ENCODE results near the gene KLHL10.

DNA sequence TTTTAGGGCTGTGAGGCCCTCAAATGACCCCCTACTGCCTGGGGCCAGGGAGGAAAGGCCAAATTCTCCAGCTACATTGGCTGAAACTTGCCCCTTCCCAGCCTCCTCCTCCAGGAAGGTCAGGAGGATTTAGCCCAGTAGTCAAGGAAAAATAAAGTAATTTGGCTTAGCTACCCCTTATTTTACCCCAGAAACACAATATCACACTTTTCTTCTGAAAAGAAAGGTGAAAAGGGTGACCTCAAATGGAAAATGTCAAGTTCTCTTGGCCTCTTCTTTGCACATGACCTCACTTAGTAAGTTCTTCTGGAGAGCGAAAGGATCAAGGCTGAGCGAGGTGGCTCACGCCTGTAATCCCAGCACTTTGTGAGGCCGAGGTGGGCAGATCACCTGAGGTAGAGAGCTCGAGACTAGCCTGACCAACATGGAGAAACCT lies 43.1 kb upstream of the KLHL10 start:
- TF ChIP-seq TAF1 (IDR thresholded peaks at IDR 0.05; ENCODE audit: borderline replicate concordance, insufficient read depth, low read length) (no peak), POLR2AphosphoS5 (IDR thresholded peaks at IDR 0.05; ENCODE audit: low read depth, low read length) (no peak)

Measured in PFSK-1 (cell line).